ENCODE results near the gene PRR5L.
A peak's percentile ranks its signal among the peaks of the same experiment; 100 is the strongest.
"Not testable (repeated sequence)": the region's sequence is repeated elsewhere in the genome, so short reads cannot be mapped to it uniquely, and the experiment has no call there.

Gene PRR5L

DNA sequence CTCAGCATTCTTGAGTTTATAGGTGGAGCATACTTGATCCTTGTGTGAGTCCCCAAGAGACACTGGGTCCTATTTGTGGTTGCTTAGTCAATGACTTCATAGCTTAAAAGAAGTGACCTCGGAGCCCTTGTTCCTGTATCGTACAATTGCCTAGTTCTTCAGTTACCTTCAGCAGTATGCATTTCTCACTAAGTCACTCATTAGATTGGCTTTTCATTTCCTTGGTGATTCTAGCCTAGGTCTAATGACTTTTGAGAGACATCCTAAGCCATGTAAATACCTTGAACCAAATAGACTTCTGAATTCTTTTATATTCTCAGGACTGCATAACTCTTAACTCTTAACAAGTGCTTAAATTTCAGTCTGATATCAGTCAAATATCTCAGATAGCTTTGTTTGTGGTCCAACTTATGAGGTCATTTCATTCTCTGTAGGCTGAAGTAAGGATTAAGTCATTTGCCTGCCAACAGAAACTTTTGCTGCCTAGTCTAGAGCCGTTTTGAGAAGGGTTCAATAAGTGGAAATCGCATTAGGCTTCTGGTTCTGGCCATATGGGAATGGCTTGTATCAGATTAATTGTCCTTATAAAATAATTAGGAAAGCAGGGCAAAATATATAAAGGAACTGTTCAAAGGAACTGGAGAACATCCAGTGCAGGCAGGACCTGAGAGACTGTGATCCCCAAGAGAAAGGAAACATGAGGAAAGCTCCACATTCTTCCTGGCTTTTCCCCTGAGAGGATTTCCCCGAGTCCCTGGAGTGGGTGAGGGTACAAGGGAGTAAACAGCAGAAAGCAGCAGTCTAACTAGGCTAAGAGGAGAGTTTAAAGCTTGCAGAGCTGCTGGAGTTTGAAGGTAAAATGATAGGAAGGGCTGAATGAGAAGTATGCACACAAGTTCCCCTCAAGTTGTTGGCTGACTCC, 174.1 kb downstream of the PRR5L start:
- no peak for DNase-seq

DNA sequence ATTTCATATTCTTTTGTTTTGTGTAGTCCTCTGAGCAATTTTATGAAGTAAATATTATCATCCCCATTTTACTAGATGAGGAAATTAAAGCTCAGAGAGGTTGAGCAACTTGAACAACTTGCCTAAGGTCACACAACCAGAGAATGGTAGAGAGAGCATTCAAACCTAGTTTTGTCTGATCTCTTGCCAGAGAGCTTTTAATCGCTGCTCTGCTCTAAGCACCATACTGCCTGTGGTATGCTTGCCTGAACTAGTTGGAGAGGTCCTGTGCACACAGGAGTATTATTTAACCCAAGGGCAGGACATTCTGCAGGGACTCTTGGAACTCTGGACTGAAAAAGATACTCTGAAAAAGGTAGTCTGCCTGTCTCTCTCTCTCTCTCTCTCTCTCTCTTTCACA, 175.5 kb downstream of the PRR5L start:
- DNase-seq, result no peak

DNA sequence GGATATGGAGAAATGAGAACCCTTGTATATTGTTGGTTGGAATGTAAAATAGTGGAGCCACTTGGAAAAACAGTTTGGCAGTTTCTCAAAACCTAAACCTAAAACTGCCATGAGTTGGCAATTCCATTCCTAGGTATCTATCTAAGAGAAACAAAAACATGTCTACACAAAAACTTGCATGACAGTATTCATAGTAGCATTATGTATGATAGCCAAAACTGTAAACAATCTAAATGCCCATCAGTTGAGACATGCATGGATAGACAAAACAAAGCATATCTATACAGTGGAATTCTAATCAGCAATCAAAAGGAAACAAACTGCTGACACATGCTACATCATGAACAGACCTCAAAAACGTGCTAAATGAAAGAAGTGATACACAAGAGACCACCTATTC, 179.1 kb downstream of the PRR5L start:
- no peak for DNase-seq

DNA sequence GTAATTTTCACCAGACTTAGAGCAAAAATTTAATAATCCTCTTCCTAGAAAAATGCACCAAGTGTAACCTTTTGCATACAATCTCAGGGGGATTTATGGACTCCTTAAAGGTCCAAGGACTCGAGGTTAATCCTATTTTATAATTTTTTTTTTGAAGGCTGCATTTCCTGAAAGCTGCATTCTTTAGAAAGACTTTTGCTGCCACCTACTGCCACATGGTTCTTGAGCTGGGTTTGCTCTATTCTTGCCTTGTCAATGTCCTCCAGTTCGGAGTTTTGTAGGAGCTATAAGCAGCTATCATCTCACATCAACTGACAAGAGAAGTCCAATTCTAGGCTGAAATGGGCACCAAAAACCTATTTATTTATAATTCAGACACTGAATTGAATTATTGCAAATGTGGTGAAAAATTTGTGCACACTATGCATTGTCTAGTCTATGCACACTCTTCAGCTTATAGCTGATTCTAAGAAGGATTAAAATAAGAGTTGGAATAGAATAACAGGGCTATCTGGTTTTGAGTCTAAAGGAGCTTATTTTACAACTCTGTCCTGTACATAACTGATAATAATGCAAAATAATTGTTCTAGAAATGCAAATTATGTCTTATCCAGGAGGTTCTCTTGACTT, 182.7 kb downstream of the PRR5L start:
- no peak for DNase-seq

DNA sequence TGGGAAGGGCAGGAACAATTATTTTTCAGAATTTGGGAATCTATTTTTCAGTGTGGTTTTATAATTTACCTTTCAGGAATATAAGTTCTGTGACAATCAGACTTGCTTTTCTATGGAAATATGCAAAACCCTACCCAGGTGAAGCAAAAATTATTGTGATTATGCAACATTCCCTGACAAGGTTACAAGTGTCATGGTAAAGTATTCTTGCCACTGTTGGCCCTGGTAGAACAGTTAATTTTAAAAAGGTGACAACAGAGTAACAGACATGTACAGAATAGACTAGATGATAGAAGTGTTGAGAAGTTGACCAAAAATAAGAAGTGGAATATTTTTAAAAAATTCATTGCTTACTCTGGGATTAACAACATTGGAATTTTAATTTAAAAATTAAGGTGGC, 184.7 kb downstream of the PRR5L start:
- no peak for DNase-seq

DNA sequence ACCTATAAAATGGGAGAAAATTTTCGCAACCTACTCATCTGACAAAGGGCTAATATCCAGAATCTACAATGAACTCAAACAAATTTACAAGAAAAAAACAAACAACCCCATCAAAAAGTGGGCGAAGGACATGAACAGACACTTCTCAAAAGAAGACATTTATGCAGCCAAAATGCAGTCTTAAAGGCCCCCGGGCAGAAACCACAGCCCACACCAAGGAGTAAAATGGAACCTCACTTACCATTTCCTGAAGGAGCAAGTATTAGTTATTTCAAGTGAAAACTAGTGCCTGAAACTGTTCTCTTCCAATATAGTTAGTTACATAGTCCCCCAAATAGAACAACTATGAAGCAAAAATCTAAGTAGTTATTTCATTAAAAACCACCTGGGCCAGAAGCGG, 187.0 kb downstream of the PRR5L start:
- DNase-seq, result not testable (repeated sequence)

DNA sequence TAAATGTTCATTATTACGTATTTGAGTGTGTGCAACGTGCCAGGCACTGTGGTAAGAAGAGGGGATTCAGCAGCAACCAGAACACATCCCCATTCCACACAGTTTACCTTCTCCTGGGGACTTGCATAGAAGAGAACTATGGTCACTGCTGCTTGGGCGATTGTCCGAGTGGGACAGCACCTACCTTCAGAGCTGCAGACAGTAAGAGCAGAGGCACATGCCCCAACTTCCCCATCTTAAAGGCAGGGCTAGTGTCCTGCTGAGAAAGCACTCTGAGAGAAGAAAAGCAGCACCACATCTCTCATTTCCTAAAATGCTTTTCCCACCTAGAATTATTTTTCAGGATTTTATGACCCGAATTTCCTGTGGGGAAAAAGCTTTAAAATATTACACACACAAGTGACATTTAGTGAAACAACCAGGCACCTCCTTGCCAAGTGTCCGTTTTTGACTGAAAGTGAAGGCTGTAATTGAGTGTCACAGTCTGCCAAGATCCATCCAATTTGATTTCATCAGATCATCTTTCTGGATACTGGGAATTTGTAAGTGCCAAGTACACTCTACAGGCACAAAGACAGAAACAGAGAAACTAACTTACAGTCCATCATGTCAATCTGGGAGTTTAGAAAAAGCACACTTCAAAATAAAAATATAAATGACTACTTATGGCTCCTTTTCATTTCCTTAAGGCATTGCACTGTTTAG, 189.4 kb downstream of the PRR5L start:
- DNase-seq, result no peak

DNA sequence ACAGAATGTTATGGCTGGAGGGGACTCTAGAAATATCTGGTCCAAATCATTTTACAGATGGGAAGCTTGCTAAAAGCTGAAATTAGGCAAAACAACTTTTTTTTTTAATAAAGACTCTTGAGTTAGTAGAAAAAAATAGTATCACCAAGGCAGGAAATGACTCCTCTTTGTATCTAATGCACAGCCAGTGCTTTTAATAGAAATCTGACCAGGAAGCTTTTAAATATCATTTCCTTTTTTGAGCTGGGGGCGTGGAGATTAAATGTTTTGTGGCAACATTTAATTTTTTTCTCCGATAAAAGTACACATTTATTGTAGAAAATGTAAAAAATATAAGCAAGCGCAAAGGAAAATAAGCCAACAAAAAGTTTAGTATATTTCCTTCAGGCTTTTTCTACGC, 191.5 kb downstream of the PRR5L start:
- DNase-seq, result no peak

DNA sequence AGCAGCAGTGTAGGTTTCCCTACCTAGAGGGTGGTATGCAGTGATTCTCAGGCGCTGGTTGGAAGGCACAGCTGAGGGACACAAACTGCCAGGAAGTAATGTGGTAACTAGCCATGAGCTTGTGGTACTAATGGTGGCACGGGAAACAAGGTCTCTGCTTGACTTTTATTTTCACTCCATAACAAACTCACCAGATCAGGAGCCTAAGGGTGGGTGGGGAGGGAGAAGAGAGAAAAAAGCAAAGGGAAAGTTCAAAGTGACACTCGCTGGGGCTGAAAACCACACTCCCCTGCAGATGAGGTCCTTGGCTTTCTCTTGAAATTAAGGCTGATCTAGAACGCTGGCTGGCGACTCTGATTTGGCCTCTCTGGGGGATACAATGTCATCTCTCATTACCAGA, 192.0 kb downstream of the PRR5L start:
- no peak for DNase-seq

DNA sequence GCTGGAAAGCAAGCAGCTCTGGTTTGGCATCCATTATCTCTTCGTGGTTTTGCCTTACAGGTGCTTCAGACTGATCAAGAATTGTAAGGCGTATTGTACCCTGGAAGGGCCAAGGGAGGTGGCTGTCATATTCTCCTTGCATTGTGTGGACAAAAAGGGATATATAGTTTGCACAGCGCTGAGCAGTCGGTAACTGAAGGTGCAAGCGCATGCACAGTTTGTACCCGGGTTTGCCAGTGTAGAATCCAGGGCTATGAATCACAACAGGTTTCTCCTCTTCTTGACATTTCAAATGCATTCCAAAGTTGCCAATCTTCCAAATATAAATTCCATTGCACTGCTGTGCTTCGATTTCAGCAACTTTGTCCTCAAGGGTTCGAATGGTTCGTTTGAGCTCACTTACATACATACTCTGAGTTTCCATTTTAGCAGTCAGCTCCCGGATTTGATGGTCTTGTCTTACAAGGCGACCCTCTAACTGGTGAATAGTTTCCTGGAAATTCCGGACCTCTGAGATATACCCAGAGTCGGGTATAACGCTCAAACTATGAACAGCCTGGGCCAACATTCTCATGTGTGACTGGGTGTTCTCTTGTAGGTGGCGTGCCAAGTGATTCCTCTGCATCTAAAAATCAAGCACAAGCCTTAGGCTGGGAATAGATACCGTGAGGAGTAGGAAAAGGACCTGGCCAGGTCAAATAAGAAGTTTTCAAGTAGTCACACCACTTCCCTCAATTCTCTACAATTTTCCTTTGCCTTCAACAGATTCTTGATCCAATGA, 194.1 kb downstream of the PRR5L start:
- no peak for DNase-seq

DNA sequence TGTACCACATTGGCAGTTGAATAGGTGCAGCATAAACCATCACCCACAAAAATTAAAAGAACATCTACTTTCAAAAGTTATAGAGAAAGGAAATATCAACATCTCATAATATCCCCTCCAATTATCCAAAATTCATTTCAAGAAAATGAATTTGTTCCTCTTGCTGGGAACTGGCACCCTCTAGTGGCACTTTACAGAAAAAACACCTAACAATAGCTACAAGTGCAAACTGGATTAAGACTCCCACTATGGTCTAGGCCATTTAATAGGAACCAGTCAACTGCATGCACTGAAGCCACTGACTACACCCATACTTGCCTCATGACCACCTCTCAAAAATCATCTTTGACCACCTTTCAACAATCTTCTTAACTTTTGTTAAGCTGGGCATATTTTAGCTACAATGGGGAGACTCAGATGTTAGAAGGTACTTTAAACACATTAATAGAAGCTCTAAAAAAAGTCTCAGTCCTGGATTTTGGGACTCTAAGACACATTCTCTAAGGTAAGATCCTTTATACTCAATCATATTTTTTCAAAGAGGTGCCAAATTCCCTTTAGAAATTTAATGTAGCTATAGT, 196.7 kb downstream of the PRR5L start:
- no peak for DNase-seq

DNA sequence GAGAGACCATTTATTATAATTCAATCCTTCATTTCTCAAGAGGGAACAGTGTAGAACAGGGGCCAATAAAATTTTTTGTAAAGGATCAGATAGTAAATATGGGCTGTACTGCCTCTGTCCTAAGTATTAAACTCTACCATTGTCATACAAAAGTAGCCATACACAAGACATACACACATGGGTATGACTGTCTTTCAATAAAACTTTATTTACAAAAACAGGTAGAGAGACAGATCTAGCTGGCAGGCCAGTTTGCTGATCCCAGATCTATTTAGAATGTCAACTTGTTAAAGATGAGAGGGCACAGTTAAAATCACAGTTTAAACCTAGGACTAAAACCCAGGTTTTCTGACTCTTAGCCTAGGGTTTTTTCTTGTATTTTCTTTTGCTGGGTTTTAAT, 197.2 kb downstream of the PRR5L start:
- no peak for DNase-seq

DNA sequence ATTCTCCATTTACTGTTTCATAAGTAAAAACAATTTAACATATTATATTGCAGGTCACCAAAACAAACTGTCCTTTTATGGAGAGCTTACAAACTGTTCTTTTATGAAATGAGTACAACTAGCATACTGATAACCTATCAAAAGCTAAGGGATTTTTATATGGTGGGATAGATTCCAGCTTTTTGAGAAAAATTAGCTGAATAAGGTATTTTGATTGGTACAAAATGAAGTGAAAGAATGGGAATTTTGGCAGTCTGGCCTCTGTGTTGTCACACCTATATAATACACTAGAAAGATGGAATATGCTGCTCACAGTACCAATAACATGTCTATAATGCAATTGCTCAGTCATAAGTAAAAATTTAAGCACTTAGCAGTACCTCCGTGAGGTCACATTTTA, 202.6 kb downstream of the PRR5L start:
- no peak for DNase-seq

DNA sequence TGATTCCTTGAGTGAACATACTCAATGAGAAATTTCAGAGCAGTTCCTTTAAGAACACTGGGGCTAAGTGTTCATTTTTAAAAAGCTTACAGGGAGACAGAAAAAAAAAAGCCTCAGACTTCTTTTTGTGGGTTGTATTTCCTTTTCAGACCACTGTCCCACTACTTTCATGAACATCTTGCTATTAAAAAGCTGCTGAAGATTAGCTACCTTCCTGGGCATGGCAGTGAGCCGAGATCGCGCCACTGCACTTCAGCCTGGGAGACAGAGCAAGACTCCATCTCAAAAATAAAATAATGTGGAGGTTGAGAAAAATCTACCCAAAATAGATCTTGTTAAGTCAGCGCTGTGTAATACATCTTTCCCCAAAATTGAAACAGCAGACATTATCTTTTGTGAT, 203.2 kb downstream of the PRR5L start:
- DNase-seq, result no peak

DNA sequence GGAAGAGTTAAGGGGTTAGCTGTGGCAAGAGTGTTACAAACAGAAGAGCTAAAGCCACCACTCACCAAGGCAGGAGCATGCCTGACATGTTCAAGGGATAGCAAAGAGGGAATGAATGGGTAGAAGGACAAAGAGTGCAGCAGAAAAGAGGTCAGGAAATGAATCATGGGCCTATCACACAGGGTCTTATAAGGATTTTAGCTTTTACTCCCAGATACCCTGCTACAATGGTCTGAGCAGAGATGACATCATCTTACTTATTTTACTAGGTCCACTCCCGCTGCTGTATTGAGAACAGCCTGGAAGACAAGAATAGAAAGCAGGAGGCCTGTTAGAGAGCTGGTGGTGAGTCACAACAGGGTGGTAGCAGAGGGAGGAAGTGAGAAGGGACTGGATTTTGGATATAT, 204.2 kb downstream of the PRR5L start:
- no peak for DNase-seq

DNA sequence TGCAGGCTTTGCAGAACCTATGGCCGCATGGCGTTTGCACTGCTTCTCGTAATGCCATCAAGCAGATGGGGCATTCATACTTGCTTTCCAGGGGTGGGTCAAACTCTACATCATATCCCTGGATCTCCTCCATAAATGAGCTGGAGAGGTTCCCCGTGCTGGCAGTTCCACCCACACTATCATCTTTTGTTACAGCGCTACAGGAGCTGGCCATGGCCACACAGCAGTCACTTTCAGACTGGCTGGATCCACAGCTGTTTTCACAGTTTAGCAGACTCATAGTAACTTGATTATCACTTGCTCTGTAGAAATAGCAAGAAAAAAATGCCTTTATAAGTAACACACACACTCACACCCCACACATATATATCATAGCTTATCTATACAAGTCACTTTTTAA, 205.1 kb downstream of the PRR5L start:
- DNase-seq, result no peak

DNA sequence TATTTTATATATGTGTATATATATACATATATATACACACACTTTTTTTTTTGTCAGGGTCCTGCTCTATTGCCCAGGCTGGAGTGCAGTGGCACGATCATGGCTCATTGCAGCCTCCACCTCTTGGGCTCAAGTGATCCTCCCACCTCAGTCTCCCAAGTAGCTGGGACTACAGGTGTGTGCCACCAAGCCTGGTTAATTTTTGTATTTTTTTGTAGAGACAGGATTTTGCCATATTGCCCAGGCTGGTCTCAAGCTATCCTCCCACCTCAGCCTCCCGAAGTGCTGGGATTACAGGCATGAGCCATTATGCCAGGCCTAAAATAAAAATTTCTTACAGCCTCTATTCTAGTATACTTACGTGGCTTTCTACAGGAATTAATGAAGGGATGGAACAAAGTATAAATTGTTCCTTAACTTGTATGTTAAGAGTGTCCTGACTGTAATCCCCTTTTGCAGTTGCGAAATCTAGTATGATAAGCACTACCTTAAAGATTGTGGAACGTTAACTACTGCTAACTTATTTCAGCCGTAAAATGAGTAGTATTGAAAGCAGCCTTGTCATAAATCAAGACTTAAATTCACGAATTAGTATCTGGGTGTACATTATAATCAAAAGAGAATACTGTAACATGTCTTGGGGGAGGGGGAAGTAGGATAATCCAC, 211.9 kb downstream of the PRR5L start:
- DNase-seq, result no peak

DNA sequence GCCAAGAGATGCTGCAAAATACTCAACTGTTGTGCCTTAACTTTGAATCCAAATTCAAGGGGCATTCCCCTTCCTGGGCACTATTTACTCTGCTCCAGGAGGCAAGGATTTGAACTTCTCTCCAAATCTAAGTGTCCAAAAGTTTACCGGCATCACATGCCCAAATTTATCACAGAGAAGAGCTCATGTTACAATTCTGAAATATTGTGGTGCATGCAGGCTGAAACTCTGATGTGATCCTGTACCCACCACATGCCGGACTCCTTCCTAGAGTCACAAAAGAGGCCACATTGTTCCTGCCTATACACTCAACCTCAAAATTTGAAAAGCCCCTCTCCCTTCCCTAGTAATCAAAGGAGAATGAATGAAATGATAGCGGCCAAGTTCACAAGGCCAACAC, 212.7 kb downstream of the PRR5L start:
- no peak for DNase-seq

DNA sequence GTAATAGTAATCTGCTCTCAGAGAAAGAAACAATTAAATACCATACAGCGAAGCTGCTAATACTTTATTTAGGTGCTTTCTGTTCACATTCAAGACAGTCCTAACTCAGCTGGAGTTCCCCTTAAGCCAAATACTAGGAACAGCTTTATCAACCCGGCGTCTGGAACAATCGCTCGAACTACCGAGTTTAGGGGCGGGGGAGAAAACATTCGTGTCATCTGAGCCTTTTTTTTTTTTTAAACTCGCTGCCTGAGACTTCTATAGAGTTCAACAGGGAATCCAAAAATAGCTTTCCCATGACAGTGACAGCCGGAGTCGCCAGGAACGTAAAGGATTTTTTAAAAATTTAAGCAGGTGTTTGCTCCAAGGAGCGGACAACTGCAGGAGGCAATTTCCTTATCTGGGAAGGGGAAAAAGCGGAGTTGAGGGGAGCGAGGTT, 213.1 kb downstream of the PRR5L start:
- peak; percentile 11 for DNase-seq

DNA sequence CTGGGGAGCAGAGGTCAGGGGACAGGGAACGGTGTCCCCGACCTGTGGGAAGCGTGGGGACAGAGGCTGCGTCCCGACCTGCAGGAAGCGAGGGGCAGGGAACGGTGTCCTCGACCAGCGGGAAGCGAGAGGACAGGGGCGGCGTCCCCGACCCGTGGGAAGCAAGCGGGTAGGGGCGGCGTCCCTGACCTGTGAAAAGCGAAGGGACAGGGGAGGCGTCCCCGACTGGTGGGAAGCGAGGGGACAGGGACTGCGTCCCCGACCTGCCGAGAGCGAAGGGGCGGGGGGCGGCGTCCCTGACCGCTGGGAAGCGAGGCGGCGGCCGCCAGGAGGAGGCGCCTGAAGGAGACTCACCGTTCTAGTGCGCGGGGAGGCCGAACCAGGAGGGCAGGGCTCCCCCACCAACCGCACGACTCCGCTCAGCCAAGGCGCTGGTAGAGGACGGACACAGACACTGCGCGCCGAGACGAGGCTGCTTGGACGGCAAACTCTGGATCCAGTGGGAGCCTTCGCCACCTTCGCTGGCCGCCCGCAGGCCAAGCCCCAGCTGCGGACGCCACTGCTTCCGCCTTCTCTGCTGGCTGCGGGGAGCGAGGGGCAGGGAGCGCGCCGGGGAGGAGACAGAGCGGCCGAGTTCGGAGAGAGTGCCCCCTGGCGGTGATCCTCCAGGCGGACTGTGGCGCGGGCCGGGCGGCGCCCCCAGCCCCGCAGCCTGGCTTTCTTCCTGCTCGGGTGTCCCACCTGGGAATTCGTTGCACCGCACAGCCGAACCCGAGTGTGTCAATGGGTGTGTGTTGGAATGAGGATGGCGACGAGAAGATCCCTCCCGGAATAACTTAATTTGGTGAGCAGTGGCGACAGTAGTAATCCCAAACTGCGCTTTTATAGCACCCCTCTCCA, 213.9 kb downstream of the PRR5L start, which contains the start of gene TRAF6:
TRAF6 (minus strand) TSS at position 579 of the 900 bp plus-strand sequence. CDS start 8,757 bp downstream, outside the sequence.
- no peak for DNase-seq

DNA sequence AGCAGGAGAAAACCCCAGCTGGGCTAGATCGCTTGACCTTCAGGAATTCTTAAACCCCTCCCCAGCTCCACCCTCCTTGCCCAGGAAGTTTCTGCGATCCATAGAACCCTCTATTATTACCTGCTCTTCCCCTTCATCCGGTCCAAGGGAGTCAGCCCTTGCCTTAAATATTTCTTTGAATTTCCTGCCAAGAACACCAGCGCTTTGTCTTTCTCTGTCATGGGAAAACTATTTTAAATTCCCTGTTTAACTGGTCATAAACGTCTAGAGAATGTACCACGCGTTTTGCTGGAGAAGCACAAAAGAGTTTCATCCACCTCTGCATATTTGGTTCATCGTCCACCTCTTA, 214.5 kb downstream of the PRR5L start:
- DNase-seq, result no peak

Data from GF-D8 (cell line).